ENCODE results near the gene TICRR. TPM values are rescaled to one million over a fixed set of nuclear protein-coding genes. Genes with fewer than 3 reads are reported as not detected.
"Not testable (repeated sequence)": the region's sequence is repeated elsewhere in the genome, so short reads cannot be mapped to it uniquely, and the experiment has no call there.

TICRR gene
- total RNA-seq, 1 donor from 2014 or later: 5.0 TPM

DNA sequence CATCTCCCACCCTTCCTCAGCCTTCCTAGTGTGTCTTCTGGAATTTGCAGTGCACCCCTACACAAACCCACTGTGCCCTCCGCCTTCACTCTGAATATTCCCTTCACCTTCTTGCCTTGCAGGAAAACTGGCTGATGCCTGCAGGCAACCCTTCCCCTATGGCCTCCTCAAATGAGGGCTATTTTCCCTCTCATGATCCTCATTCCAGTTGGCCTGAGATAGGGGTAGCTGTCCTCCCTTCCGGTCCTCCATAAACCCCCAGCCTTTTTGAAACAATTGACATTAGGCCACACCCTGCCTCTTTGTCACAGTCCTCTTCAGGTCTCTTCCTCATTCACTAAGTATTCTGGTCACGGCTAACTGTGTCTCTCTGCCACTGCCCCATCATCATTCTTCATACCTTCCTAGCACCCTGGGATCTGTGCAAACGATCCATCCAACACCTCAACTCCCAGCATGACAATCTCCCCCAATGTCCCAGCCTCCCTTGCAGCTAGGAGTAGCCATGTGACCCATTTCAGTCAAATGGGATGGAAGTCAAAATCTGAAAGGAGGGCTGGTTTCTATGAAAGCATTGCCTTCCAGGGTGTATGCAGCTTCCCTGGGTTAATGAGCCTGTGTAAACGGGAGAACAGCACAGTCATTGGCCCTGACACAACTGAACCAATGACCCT is 8.5 kb upstream of the TICRR start:
- DNase-seq (ENCODE audit: extremely low read depth, low read depth, low spot score): no peak

- no peak for DNase-seq (ENCODE audit: extremely low read depth, low read depth, low spot score)
These were observed 6.1 kb upstream of the TICRR start for GRCh38 chr15:89569090-89569745.

DNA sequence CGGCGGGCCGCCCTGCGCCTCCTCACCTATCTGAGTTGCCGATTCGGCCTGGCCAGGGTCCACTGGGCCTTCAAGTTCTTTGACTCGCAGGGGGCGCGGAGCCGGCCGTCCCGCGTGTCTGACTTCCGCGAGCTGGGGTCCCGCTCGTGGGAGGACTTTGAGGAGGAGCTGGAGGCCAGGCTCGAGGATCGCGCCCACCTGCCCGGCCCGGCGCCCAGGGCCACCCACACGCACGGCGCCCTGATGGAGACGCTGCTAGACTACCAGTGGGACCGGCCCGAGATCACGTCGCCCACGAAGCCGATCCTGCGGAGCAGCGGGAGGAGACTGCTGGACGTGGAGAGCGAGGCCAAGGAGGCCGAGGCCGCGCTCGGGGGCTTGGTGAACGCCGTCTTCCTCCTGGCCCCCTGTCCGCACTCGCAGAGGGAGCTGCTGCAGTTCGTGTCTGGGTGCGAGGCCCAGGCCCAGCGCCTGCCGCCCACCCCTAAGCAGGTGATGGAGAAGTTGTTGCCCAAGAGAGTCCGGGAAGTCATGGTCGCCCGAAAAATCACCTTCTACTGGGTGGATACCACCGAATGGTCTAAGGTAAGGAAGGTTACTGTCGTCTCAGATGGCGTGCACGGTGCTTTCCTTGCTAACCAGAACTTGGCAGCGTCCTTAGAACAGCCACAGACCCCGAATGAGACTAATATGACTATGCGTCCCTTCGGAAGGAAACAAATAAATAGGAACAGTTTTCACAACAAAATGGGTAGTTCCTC is 567 bp downstream of the TICRR start:
- DNase-seq (ENCODE audit: extremely low read depth, low read depth, low spot score): no peak

DNA sequence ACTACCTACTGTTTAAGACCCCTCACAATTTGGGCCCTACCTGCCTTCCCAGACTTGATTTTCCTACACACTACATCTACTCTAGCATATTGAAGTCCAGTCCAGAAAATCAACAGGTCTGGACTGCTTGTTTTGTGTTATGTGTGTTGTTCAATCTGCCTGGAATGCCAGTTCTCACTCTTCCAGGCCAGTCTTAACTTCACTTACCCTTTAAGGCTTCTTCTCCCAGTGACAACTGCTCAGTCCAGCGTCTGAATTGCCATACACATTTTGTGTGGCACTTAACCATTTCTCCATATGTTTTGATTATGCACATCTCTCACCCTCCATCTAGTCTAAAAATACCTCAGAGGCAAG is 1.1 kb downstream of the TICRR start:
- no peak for DNase-seq (ENCODE audit: extremely low read depth, low read depth, low spot score)

DNA sequence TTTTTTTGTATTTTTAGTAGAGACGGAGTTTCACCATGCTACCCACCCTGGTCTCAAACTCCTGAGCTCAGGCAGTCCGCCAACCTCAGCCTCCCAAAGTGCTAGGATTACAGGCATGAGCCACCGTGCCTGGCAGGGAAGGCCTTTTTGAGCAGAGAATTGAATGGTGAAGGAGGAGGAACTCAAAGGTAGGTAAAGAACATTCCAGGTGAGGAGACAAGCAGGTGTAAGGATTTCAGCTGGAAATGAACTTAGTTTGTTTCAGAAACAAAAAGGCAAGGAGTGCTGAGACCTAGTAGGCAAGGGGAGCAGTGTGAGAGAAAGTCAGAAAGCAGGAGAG is 2.5 kb downstream of the TICRR start:
- DNase-seq (ENCODE audit: extremely low read depth, low read depth, low spot score): no peak

DNA sequence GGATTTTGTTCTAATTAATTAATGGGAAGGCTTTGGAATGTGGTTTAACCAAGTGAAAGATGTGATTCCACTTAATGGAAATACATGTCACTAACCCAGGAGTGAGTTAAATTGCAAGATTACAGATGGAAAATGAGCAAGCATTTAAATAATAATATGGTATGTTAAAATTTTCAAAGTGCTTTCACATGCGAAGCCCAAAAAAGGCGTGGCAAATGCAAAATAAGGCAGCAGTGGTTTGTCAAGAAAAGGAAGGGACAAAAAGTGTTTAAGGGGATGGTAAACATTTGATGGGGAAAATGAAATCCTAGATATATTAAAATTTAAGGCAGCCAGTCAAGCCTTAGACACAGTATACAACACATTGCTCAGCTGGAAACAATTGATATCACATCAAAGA is 2.9 kb downstream of the TICRR start:
- DNase-seq (ENCODE audit: extremely low read depth, low read depth, low spot score): no peak

GRCh38 chr15:89580747-89581146 is 5.5 kb downstream of the TICRR start:
- not testable (repeated sequence) for DNase-seq (ENCODE audit: extremely low read depth, low read depth, low spot score)

DNA sequence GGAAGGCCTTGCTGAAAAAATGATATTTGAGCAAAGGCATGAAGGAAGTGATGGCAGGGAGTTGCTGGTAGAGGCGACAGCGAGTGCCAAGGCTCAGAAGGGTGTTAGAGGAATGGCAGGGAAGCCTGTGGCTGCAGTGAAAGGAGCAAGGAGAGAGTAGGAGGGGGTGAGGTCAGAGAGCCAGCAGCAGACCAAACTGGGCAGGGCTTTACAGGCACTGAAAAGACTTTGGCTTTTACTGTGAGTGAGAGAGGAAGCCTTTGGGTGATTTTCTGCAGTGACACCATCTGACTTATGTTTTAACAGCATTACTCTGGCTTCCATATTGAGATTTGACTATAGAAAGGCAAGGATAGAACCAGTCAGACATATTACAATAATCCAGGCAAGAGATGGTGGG is 11.4 kb downstream of the TICRR start:
- DNase-seq (ENCODE audit: extremely low read depth, low read depth, low spot score): no peak

DNA sequence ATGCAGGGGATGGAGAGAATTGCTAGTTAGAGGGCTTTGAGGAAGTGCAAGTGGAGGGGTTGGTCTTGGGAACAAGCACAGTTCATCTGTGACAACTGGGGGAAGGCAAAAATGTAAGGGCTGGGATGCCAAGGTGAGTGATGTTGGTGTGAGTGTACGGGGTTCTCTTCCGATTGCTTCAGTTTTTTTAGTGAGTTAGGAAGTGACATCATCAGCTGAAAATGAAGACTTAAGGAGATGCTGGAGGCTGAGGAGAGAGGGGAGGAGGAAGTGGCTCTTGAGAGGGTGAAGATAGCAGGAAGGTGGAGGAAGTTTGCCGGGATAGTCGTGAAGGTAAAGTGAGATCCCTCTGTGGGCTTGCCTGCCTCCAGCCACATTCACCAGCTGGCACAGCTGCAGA is 12.7 kb downstream of the TICRR start:
- no peak for DNase-seq (ENCODE audit: extremely low read depth, low read depth, low spot score)

- DNase-seq (ENCODE audit: extremely low read depth, low read depth, low spot score): no peak
These were observed 16.6 kb downstream of the TICRR start for GRCh38 chr15:89591834-89592233.

DNA sequence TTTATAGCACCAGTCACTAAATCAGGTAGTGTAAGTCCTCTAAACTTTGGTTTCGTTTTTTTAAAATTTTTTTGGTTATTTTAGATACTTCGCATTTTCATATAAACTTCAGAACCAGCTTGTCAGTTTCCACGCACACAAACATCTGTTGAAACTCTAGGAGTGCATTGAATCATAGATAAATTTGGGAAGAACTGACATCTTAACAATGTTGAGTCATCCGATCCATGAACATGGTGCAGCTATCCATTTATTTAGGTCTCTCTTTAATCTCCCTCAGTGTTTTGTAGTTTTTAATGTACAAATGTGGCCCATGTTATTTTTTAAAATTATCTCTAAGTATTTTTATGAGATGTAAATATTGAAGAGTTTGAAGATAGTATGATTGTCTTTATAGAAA is 17.7 kb downstream of the TICRR start:
- no peak for DNase-seq (ENCODE audit: extremely low read depth, low read depth, low spot score)

GRCh38 chr15:89599021-89599420 is 23.8 kb downstream of the TICRR start:
- no peak for DNase-seq (ENCODE audit: extremely low read depth, low read depth, low spot score)

DNA sequence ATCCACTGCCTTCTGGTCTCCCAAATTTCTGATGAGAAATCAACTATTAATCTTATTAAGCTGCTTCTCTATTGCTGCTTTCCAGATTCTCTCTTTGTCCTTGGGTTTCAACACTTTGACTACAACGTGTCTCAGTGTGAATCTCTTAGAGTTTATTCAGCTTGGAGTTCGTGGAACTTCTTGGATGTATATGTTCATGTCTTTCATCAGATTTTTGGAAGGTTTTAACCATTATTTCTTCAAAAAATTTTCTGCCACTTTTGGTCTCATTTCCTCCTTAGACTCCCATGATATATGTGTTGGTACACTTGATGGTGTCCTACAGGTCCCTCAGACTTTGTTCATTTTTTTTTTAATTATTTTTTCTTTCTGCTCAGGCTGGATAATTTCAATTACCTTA is 36.0 kb downstream of the TICRR start:
- DNase-seq (ENCODE audit: extremely low read depth, low read depth, low spot score): no peak

DNA sequence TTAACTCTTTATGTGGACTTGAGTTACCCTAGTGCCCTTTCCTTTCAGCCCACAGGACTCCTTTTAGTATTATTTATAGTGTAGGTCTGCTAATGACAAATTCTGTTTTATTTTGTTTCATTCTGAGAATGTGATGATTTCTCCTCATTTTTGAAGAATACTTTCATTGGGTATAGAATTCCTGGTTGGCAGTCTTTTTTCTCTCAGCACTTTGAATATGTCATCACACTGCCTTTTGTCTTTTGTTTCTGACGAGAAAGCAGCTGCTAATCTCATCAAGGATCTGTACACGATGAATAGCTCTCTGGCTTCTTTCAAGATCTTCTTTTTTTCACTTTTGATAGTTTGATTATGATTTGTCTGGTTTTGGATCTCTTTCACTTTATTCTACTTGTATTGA is 37.8 kb downstream of the TICRR start:
- DNase-seq (ENCODE audit: extremely low read depth, low read depth, low spot score): no peak

DNA sequence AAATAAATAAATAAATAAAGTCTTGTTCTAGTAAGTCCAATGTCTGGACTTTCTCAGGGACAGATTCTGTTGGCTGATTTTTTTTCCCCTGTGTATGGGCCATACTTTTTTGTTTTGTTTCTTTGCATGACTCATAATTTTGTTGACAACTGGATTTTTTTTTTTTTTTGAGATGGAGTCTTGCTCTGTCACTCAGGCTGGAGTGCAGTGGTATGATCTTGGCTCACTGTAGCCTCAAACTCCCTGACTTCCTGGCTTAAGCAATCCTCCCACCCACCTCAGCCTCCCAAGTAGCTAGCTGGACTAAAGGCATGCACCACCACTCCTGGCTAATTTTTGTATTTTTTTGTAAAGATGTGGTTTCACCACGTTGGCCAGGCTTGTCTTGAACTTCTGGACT is 38.9 kb downstream of the TICRR start:
- no peak for DNase-seq (ENCODE audit: extremely low read depth, low read depth, low spot score)

DNA sequence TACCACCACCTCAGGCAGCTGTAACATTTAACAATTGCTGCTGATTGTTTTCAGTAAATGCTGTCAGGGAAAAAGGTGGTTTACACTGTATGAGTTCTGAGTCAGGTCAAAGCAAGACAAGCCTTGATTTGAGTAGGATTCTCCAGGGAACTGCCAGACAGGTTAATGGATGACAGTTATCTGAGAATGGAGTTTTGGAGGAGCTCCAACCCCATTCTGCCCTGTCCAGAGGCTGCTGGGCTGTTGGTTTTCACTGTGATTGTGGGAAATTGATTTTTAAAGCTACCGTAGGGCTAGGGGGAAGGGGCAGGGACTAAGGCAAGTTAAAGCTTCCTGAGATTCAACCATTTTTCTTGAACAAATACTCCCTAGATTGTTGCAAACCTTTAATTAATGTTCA is 39.9 kb downstream of the TICRR start:
- DNase-seq (ENCODE audit: extremely low read depth, low read depth, low spot score): no peak

DNA sequence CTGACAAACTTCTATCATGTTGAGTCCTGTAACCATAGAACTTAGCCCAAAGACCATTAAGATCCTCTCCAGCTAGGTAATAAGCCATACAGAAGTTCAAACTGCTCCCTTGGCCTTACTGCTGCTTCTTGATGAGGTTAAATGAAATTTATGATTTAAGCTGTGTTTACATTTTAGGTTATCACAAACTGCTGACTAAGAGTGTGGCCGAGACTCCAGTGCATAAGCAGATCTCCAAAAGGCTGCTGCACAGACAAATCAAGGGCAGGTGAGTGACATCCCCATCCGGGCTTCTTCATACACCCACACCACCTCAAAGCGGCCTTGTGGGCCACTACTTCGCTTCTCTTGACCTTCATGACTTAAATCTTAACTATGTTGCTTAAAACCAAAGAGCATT is 41.0 kb downstream of the TICRR start:
- no peak for DNase-seq (ENCODE audit: extremely low read depth, low read depth, low spot score)

DNA sequence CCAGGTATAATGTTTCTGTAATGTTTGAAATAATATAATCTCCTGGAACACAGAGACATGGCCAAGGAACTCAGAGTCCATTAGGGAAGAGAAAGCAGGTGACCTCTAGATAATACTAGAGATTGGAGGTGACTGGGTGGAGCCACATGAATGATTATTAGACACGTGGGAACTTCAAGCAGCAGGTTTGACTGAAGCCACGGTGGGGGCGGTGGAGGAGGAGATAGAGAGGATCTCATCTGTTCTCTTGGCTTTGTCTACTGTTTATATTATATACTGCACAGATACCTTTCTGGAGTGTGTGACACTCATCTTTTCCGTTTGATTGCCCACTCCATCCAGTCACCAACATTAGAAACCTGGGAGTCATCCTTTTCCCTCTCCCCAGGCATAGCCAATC is 46.3 kb downstream of the TICRR start:
- DNase-seq (ENCODE audit: extremely low read depth, low read depth, low spot score): no peak

GRCh38 chr15:89623165-89623564 is 47.9 kb downstream of the TICRR start:
- DNase-seq (ENCODE audit: extremely low read depth, low read depth, low spot score): no peak

GRCh38 chr15:89625716-89626115 is 50.4 kb downstream of the TICRR start:
- DNase-seq (ENCODE audit: extremely low read depth, low read depth, low spot score): no peak

GRCh38 chr15:89627256-89627970 is 52.1 kb downstream of the TICRR start:
- no peak for DNase-seq (ENCODE audit: extremely low read depth, low read depth, low spot score)

DNA sequence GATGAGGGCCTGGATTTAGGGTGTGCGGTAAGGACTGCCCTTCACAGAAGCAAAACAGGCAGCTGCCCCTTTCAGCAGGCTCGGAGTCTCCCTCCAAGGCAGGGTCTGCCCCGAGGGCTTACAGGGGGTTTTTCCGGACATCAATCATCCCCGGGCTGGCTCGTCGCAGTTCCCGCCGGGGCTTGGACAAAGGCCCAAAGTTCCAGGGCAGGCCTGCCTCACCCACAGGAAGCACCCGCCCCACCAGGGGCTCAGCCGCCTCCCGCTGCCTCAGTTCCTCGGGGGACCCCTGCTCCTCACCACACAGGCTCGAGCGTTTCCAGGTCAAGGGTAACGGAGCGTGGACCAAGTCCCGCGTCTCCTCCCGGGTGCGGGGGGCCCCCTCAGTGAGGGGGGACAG is 53.0 kb downstream of the TICRR start:
- no peak for DNase-seq (ENCODE audit: extremely low read depth, low read depth, low spot score)
